Endothelial cell of umbilical vein (primary cell): ENCODE results near the gene LIPI. TPM values are rescaled to one million over a fixed set of nuclear protein-coding genes. Genes with fewer than 3 reads are reported as not detected.

ENCODE experiments used
- BruUV-seq: library from RNA; stranded (reverse); fragments of 400-500 nt; replicated peaks from 2 replicates; lab custom pipeline; 2021; lab: Mats Ljungman, UMichigan
- CTCF ChIA-PET: fragments of 300-600, 350-600 bp; sonication (Branson Sonifier 250); formaldehyde crosslinking; loops from one replicate; lab custom pipeline; 2021; ENCODE audit warnings: antibody characterized with exemption, inconsistent platforms; lab: Charles Lee
- POLR2A ChIA-PET: fragments of 300-600, 350-600 bp; sonication (Branson Sonifier 250); formaldehyde crosslinking; loops from one replicate; lab custom pipeline; 2021; ENCODE audit warnings: antibody characterized with exemption, inconsistent platforms; lab: Charles Lee
- DNase-seq: peaks from one replicate; pipeline ENCODE4 v3.0.0-alpha.2; 2011; ENCODE audit warnings: low read depth, low spot score
- FAIRE-seq: peaks from 2 replicates; lab custom pipeline; 2011; peaks lifted over from hg19 to GRCh38; lab: Jason Lieb, UNC
- H2AFZ ChIP-seq: 2 replicates; pipeline ENCODE4 v1.6.0; 2012; ENCODE audit warnings: low read depth, low read length, control low read depth, inconsistent platforms
- H3K27ac ChIP-seq: 2 replicates; pipeline ENCODE4 v1.5.1; 2011; ENCODE audit warnings: low read depth, mild to moderate bottlenecking, control low read depth, low read length, moderate library complexity; ENCODE audit not compliant: insufficient read depth
- H3K27me3 ChIP-seq, 2 experiments: 2 replicates each; pipeline versions ENCODE4 v1.6.0 to v1.6.1; 2011; ENCODE audit warnings: low read length in 2 of 2, mixed read lengths in 1 of 2; ENCODE audit not compliant: control insufficient read depth in 2 of 2, insufficient read depth in 2 of 2
- H3K36me3 ChIP-seq, 2 experiments: 2 replicates in 1 of 2; 3 replicates in 1 of 2; pipeline ENCODE4 v1.5.1; 2011; ENCODE audit warnings: low read length in 2 of 2, mild to moderate bottlenecking in 1 of 2, moderate library complexity in 1 of 2; ENCODE audit not compliant: control insufficient read depth in 2 of 2, insufficient read depth in 2 of 2; ENCODE audit errors: extremely low read depth in 1 of 2
- H3K4me1 ChIP-seq: 3 replicates; pipeline ENCODE4 v1.5.1; 2011; ENCODE audit warnings: mild to moderate bottlenecking, low read length; ENCODE audit not compliant: control insufficient read depth, insufficient read depth; ENCODE audit errors: extremely low read depth
- H3K4me2 ChIP-seq: 2 replicates; pipeline ENCODE4 v1.6.1; 2011; ENCODE audit warnings: low read length, control low read depth, mixed read lengths; ENCODE audit not compliant: insufficient read depth
- H3K4me3 ChIP-seq, 3 experiments: fragments of 200-600 bp in 1 of 3; sonication (generic), shearing (Covaris generic) in 1 of 3; replicated peaks in 1 of 3; 2 replicates each; pipeline ENCODE4 v1.5.1; 2011 to 2016; ENCODE audit warnings: control low read depth in 3 of 3, low read length in 3 of 3, mild to moderate bottlenecking in 2 of 3, inconsistent platforms in 1 of 3, low read depth in 1 of 3, moderate library complexity in 1 of 3; ENCODE audit not compliant: insufficient read depth in 1 of 3
- H3K79me2 ChIP-seq: 2 replicates; pipeline ENCODE4 v1.6.0; 2012; ENCODE audit warnings: low read length, inconsistent platforms; ENCODE audit not compliant: control insufficient read depth, insufficient read depth
- H3K9ac ChIP-seq: replicated peaks from 2 replicates; pipeline ENCODE3; 2011; ENCODE audit warnings: low read length, control low read depth; ENCODE audit not compliant: insufficient read depth; ENCODE audit errors: extremely low read depth
- H3K9me1 ChIP-seq: replicated peaks from 3 replicates; pipeline ENCODE4 v1.6.0; 2011; ENCODE audit warnings: mild to moderate bottlenecking, low read length; ENCODE audit not compliant: control insufficient read depth, insufficient read depth; ENCODE audit errors: extremely low read depth
- H3K9me3 ChIP-seq: replicated peaks from 2 replicates; pipeline ENCODE4 v1.5.1; 2012; ENCODE audit warnings: low read length, inconsistent platforms; ENCODE audit not compliant: control insufficient read depth, insufficient read depth
- H4K20me1 ChIP-seq: replicated peaks from 2 replicates; pipeline ENCODE3; 2011; ENCODE audit warnings: mild to moderate bottlenecking, low read length; ENCODE audit not compliant: control insufficient read depth, insufficient read depth; ENCODE audit errors: extremely low read depth
- CTCF ChIP-seq, 2 donors: IDR thresholded peaks; 1 replicate in 1 of 2; 2 replicates in 1 of 2; pipeline ENCODE4 v1.5.1; 2011; ENCODE audit warnings: low read length in 2 of 2, mild to moderate bottlenecking in 2 of 2, moderate library complexity in 2 of 2, control low read depth in 1 of 2, inconsistent platforms in 1 of 2, low read depth in 1 of 2; ENCODE audit not compliant: insufficient read depth in 1 of 2; ENCODE audit errors: extremely low read depth in 1 of 2
- EZH2 ChIP-seq: IDR thresholded peaks from 2 replicates; pipeline ENCODE4 v1.6.1; 2012; ENCODE audit warnings: borderline replicate concordance, low read depth, mild to moderate bottlenecking, moderate library complexity, low read length, inconsistent platforms; ENCODE audit not compliant: severe bottlenecking
- FOS ChIP-seq: IDR thresholded peaks from 2 replicates; pipeline ENCODE4 v1.6.1; 2011; ENCODE audit warnings: mild to moderate bottlenecking, low read length, moderate library complexity, borderline replicate concordance; ENCODE audit not compliant: insufficient read depth
- GATA2 ChIP-seq: IDR thresholded peaks from 2 replicates; pipeline ENCODE4 v1.7.0; 2011; ENCODE audit warnings: low read depth, mild to moderate bottlenecking, moderate library complexity, mixed read lengths, low read length; ENCODE audit not compliant: insufficient read length, insufficient read depth
- JUN ChIP-seq: IDR thresholded peaks from 2 replicates; pipeline ENCODE4 v1.6.1; 2011; ENCODE audit warnings: borderline replicate concordance, low read depth; ENCODE audit not compliant: insufficient read length, insufficient read depth
- MAX ChIP-seq: IDR thresholded peaks from 2 replicates; pipeline ENCODE4 v1.6.1; 2011; ENCODE audit not compliant: insufficient read depth, insufficient read length
- MYC ChIP-seq: IDR thresholded peaks from one replicate; pipeline ENCODE4 v1.6.1; 2011; ENCODE audit warnings: mild to moderate bottlenecking, low read depth, low read length
- POLR2A ChIP-seq: IDR thresholded peaks from 2 replicates; pipeline ENCODE4 v1.6.1; 2012; ENCODE audit warnings: low read depth, mild to moderate bottlenecking, control low read depth, low read length
- POLR2AphosphoS5 ChIP-seq: IDR thresholded peaks from 2 replicates; pipeline ENCODE4 v1.6.1; 2012; ENCODE audit warnings: low read depth, mild to moderate bottlenecking, control low read depth, low read length, moderate library complexity; ENCODE audit not compliant: insufficient read depth
- dilution Hi-C: fragments of 300-500 bp; cut with MboI; formaldehyde crosslinking; loops from one replicate; pipeline ENCODE4 v1.15.0; 2019; ENCODE audit warnings: low sequenced_read_pairs; ENCODE audit not compliant: extremely low pct_ligation_motif_present
- intact Hi-C: fragments of 100-400 bp; cut with micrococcal nuclease; formaldehyde crosslinking; loops from one replicate; pipeline ENCODE4 v1.10.0; 2022
- polyA plus RNA-seq, 4 experiments: library from polyadenylated mRNA; depleted of rRNA in 3 of 4; stranded (reverse) in 3 of 4; unstranded in 1 of 4; fragments of >200 nt; gene quantifications; 2 replicates each; pipeline versions ENCODE4 v1.2.1 to v1.2.3, GENCODE V29; 2011 to 2012; ENCODE audit warnings: missing spikeins in 1 of 4
- total RNA-seq: library from RNA; stranded (reverse); gene quantifications from 2 replicates; pipeline ENCODE4 v1.2.3, GENCODE V29; 2021

Gene LIPI
- total and polyA plus RNA-seq, 2 donors (not counting 3 experiments of a cell fraction or from before 2014, with no cell fraction given), result not detected

GRCh38 chr21:14116080-14116481 lies 94.7 kb downstream of the LIPI start:
- no peak overlapping the region for H3K9ac ChIP-seq
- FAIRE-seq, result no peak
- ChIA-PET POLR2A (no interaction called here), CTCF (no interaction called here)
- no peak overlapping the region for H3K4me2 ChIP-seq
- H3K9me1 ChIP-seq, result no peaks in the 10 kb centered on the region
- H3K27ac ChIP-seq, result no peak overlapping the region
- H3K4me3 ChIP-seq, result no peak overlapping the region
- no peaks in the 10 kb centered on the region for H4K20me1 ChIP-seq
- peaks cover 6% of the 10 kb centered on the region for H3K9me3 ChIP-seq
- no peaks in the 10 kb centered on the region for H3K27me3 ChIP-seq
- H2AFZ ChIP-seq, result no peak overlapping the region
- no TSS peak for BruUV-seq
- H3K79me2 ChIP-seq, result no peaks in the 10 kb centered on the region
- no peak for TF ChIP-seq POLR2AphosphoS5
- TF ChIP-seq GATA2, result no peak
- no peak for TF ChIP-seq MAX
- TF ChIP-seq POLR2A, result no peak
- TF ChIP-seq FOS, result no peak
- TF ChIP-seq JUN, result no peak
- no peak for TF ChIP-seq MYC
- TF ChIP-seq CTCF (IDR thresholded peaks at IDR 0.05; ENCODE audit: extremely low read depth in 1 of 2, insufficient read depth in 1 of 2, low read depth in 1 of 2, low read length in 2 of 2), result no peak
- TF ChIP-seq EZH2, result no peak
- H3K36me3 ChIP-seq, result no peaks in the 10 kb centered on the region
- no peak for DNase-seq
- dilution Hi-C loops, result no loop called here
- intact Hi-C loops, result no loop called here
- H3K4me1 ChIP-seq, result no peaks in the 10 kb centered on the region
